H1 (cell line): ENCODE results near the gene PLXDC2. TPM values are rescaled to one million over a fixed set of nuclear protein-coding genes. Genes with fewer than 3 reads are reported as not detected.

Experiments
- CTCF ChIA-PET: fragments of 300-600 bp; sonication (Branson Sonifier 250); formaldehyde crosslinking; loops from one replicate; lab custom pipeline; 2021; ENCODE audit not compliant: partially characterized antibody; lab: Charles Lee
- POLR2A ChIA-PET: fragments of 300-600 bp; sonication (Branson Sonifier 250); formaldehyde crosslinking; loops from one replicate; lab custom pipeline; 2021; ENCODE audit warnings: inconsistent platforms; ENCODE audit not compliant: partially characterized antibody; lab: Charles Lee
- DNase-seq, 2 experiments: peaks; one replicate each; pipeline versions ENCODE4 v3.0.0 to v3.0.0-alpha.2; 2010 to 2022; ENCODE audit warnings: low spot score in 2 of 2, low read depth in 1 of 2, mixed read lengths in 1 of 2
- FAIRE-seq: peaks from 2 replicates; lab custom pipeline; 2011; peaks lifted over from hg19 to GRCh38; lab: Jason Lieb, UNC
- H2AFZ ChIP-seq: 2 replicates; pipeline ENCODE4 v1.8.1; 2012; ENCODE audit warnings: low read length, inconsistent platforms
- H2AK5ac ChIP-seq: 2 replicates; pipeline ENCODE4 v1.6.1; 2013; ENCODE audit warnings: low read depth, low read length
- H2BK120ac ChIP-seq: replicated peaks from 2 replicates; pipeline ENCODE3; 2013; ENCODE audit warnings: low read depth, low read length, inconsistent platforms
- H2BK12ac ChIP-seq: 2 replicates; pipeline ENCODE4 v1.6.1; 2013; ENCODE audit warnings: low read depth, low read length
- H2BK15ac ChIP-seq: 2 replicates; pipeline ENCODE4 v1.6.1; 2013; ENCODE audit warnings: low read length
- H2BK20ac ChIP-seq: 2 replicates; pipeline ENCODE4 v1.6.1; 2013; ENCODE audit warnings: low read length
- H2BK5ac ChIP-seq: 2 replicates; pipeline ENCODE4 v1.6.1; 2013; ENCODE audit warnings: low read depth, low read length
- H3K14ac ChIP-seq: 2 replicates; pipeline ENCODE4 v1.6.1; 2013; ENCODE audit warnings: inconsistent platforms; ENCODE audit not compliant: insufficient read length
- H3K18ac ChIP-seq: 2 replicates; pipeline ENCODE4 v1.6.1; 2013; ENCODE audit warnings: low read length; ENCODE audit errors: extremely low read depth
- H3K23ac ChIP-seq: 2 replicates; pipeline ENCODE4 v1.6.1; 2013; ENCODE audit warnings: inconsistent platforms; ENCODE audit not compliant: insufficient read length
- H3K23me2 ChIP-seq: 2 replicates; pipeline ENCODE4 v1.6.1; 2013; ENCODE audit warnings: low read depth, low read length
- H3K27ac ChIP-seq: 2 replicates; pipeline ENCODE4 v1.6.1; 2011; ENCODE audit warnings: low read depth, low read length, inconsistent platforms
- H3K27me3 ChIP-seq, 4 experiments: replicated peaks in 1 of 4; 1 replicate in 1 of 4; 2 replicates in 3 of 4; pipeline versions ENCODE4 v1.6.1 to v1.8.1; 2011 to 2013; ENCODE audit warnings: low read length in 3 of 4, mild to moderate bottlenecking in 3 of 4, inconsistent platforms in 2 of 4, mixed read lengths in 2 of 4, moderate library complexity in 1 of 4; ENCODE audit not compliant: control insufficient read depth in 3 of 4, insufficient read depth in 3 of 4; ENCODE audit errors: extremely low read depth in 1 of 4
- H3K36me3 ChIP-seq, 4 experiments: 2 replicates each; pipeline versions ENCODE4 v1.6.1 to v1.8.1; 2011 to 2013; ENCODE audit warnings: mild to moderate bottlenecking in 4 of 4, low read length in 3 of 4, moderate library complexity in 2 of 4, control low read depth in 1 of 4, inconsistent platforms in 1 of 4; ENCODE audit not compliant: insufficient read depth in 4 of 4, control insufficient read depth in 2 of 4
- H3K4ac ChIP-seq: replicated peaks from 2 replicates; pipeline ENCODE3; 2013; ENCODE audit warnings: low read length, low read depth, mixed read lengths, inconsistent platforms; ENCODE audit not compliant: insufficient read length
- H3K4me1 ChIP-seq, 4 experiments: replicated peaks in 1 of 4; 1 replicate in 1 of 4; 2 replicates in 3 of 4; pipeline versions ENCODE4 v1.6.1 to v1.8.1; 2011 to 2013; ENCODE audit warnings: low read length in 3 of 4, inconsistent platforms in 2 of 4, mixed read lengths in 1 of 4; ENCODE audit not compliant: insufficient read depth in 4 of 4, control insufficient read depth in 3 of 4
- H3K4me2 ChIP-seq, 2 experiments: 2 replicates each; pipeline versions ENCODE4 v1.6.1 to v1.8.1; 2011 to 2013; ENCODE audit warnings: low read depth in 2 of 2, low read length in 2 of 2, control low read depth in 1 of 2, inconsistent platforms in 1 of 2, mild to moderate bottlenecking in 1 of 2; ENCODE audit not compliant: insufficient read depth in 1 of 2
- H3K4me3 ChIP-seq, 4 experiments: fragments of 200-600, 300-600 bp in 1 of 4; sonication (generic), shearing (Covaris generic), sonication (Bioruptor Twin) in 1 of 4; 2 replicates each; pipeline versions ENCODE4 v1.5.1 to v1.8.1; 2011 to 2016; ENCODE audit warnings: low read length in 4 of 4, low read depth in 3 of 4, control low read depth in 2 of 4, inconsistent platforms in 2 of 4, mild to moderate bottlenecking in 2 of 4, mixed read lengths in 1 of 4, moderate library complexity in 1 of 4; ENCODE audit not compliant: insufficient read depth in 2 of 4; ENCODE audit errors: extremely low read depth in 1 of 4
- H3K56ac ChIP-seq: replicated peaks from 2 replicates; pipeline ENCODE3; 2013; ENCODE audit warnings: low read depth, mild to moderate bottlenecking, mixed read lengths, low read length, inconsistent platforms; ENCODE audit not compliant: insufficient read length
- H3K79me1 ChIP-seq: 2 replicates; pipeline ENCODE4 v1.6.1; 2013; ENCODE audit warnings: low read depth, low read length, control low read depth
- H3K79me2 ChIP-seq, 2 experiments: 2 replicates each; pipeline versions ENCODE4 v1.6.1 to v1.8.1; 2012 to 2013; ENCODE audit warnings: low read length in 2 of 2, mild to moderate bottlenecking in 2 of 2, inconsistent platforms in 1 of 2; ENCODE audit not compliant: insufficient read depth in 2 of 2, control insufficient read depth in 1 of 2
- H3K9ac ChIP-seq, 4 experiments: replicated peaks in 1 of 4; 1 replicate in 1 of 4; 2 replicates in 3 of 4; pipeline versions ENCODE4 v1.6.1 to v1.8.1; 2011 to 2013; ENCODE audit warnings: low read depth in 3 of 4, low read length in 3 of 4, control low read depth in 2 of 4, mild to moderate bottlenecking in 2 of 4, moderate library complexity in 2 of 4, inconsistent platforms in 1 of 4; ENCODE audit errors: extremely low read depth in 1 of 4
- H3K9me3 ChIP-seq, 2 experiments: 2 replicates each; pipeline versions ENCODE4 v1.6.1 to v1.8.1; 2012 to 2013; ENCODE audit warnings: mild to moderate bottlenecking in 2 of 2, moderate library complexity in 2 of 2, control low read depth in 1 of 2, inconsistent platforms in 1 of 2, low read depth in 1 of 2, low read length in 1 of 2, mixed read lengths in 1 of 2; ENCODE audit not compliant: insufficient read depth in 2 of 2
- H4K20me1 ChIP-seq, 2 experiments: replicated peaks in 1 of 2; 2 replicates each; pipeline versions ENCODE3 to v1.8.1; 2011 to 2013; ENCODE audit warnings: inconsistent platforms in 2 of 2, low read length in 2 of 2, mild to moderate bottlenecking in 1 of 2; ENCODE audit not compliant: insufficient read depth in 2 of 2, control insufficient read depth in 1 of 2
- H4K5ac ChIP-seq: 2 replicates; pipeline ENCODE4 v1.6.1; 2013; ENCODE audit warnings: low read length, low read depth, mixed read lengths, inconsistent platforms; ENCODE audit not compliant: insufficient read length
- H4K8ac ChIP-seq: 2 replicates; pipeline ENCODE4 v1.8.0; 2013; ENCODE audit warnings: mild to moderate bottlenecking, moderate library complexity, low read length, inconsistent platforms; ENCODE audit not compliant: insufficient read depth; ENCODE audit errors: extremely low read depth
- H4K91ac ChIP-seq: replicated peaks from 2 replicates; pipeline ENCODE3; 2013; ENCODE audit warnings: low read length, mixed read lengths, inconsistent platforms; ENCODE audit not compliant: insufficient read length
- KDM5A ChIP-seq: fragments of 200-600 bp; IDR thresholded peaks from 2 replicates; pipeline ENCODE4 v1.7.1; 2012; ENCODE audit warnings: mild to moderate bottlenecking, low read length, inconsistent platforms, mixed read lengths
- RFX5 ChIP-seq: IDR thresholded peaks from 2 replicates; pipeline ENCODE4 v1.6.1; 2011; ENCODE audit warnings: low read depth, low read length, improper control_type of control experiment, borderline replicate concordance
- ZNF274 ChIP-seq: IDR thresholded peaks from 2 replicates; pipeline ENCODE4 v1.7.0; 2012; ENCODE audit warnings: low read length, borderline replicate concordance; ENCODE audit errors: extremely low read depth
- WGBS, 2 experiments: shearing (Covaris generic) in 1 of 2; methylation state at CpG; one replicate each; pipeline versions ENCODE4 v1.1.6 to v1.1.7; 2013 to 2015; ENCODE audit warnings: low lambda C conversion rate in 2 of 2, mixed read lengths in 2 of 2, inconsistent platforms in 1 of 2, low coverage in 1 of 2, missing lambda C conversion rate in 1 of 2; ENCODE audit not compliant: insufficient replicate concordance in 2 of 2, insufficient coverage in 1 of 2, insufficient read length in 1 of 2; ENCODE audit errors: extremely low coverage in 1 of 2, missing lambda C conversion rate in 1 of 2; 5-methylcytosine and 5-hydroxymethylcytosine counted together
- polyA plus RNA-seq, 7 experiments: library from polyadenylated mRNA; depleted of rRNA in 3 of 7; stranded (reverse) in 5 of 7; unstranded in 2 of 7; fragments of >200 nt in 5 of 7; fragments of 200-250 nt in 2 of 7; gene quantifications; 1 replicate in 5 of 7; 2 replicates in 1 of 7; 4 replicates in 1 of 7; pipeline versions ENCODE4 v1.2.1 to v1.2.3, GENCODE V29; 2011 to 2013; ENCODE audit warnings: missing spikeins in 2 of 7, mixed read lengths in 2 of 7
- total RNA-seq: library from RNA; stranded (reverse); fragmentation: NEBNext Ultra II Directional; extraction: Animal tissue kit (Norgen Biotek cat#: 25700); gene quantifications from 2 replicates; pipeline ENCODE4 v1.2.1, GENCODE V29; 2021

The PLXDC2 gene
- total and polyA plus RNA-seq, 2 of the 8 experiments (the other 6 are each of a cell fraction or from before 2014, with no cell fraction given) = 23.0 to 40.5 TPM

- FAIRE-seq = no peak
- no peaks in the 10 kb centered on the region; a peak in 1 of 7 replicates for H3K27me3 ChIP-seq
- H3K4me1 ChIP-seq = no peaks in the 10 kb centered on the region
- no peak overlapping the region for H3K27ac ChIP-seq
- no peak overlapping the region for H4K91ac ChIP-seq
- no peak overlapping the region for H3K4me2 ChIP-seq
- DNase-seq = no peak
- no peak overlapping the region for H2BK12ac ChIP-seq
- no peaks in the 10 kb centered on the region for H3K79me1 ChIP-seq
- no peak overlapping the region for H2AFZ ChIP-seq
- no peaks in the 10 kb centered on the region for H3K23me2 ChIP-seq
- ChIA-PET POLR2A (no interaction called here), CTCF (interaction anchor here (0.6 kb wide), 1 partner anchor 27 kb away, joined by 3 read pairs; no protein-coding TSS in a partner anchor)
- no peak overlapping the region for H3K14ac ChIP-seq
- no peak overlapping the region for H2AK5ac ChIP-seq
- no peak overlapping the region for H4K5ac ChIP-seq
- no peaks in the 10 kb centered on the region for H4K20me1 ChIP-seq
- H2BK120ac ChIP-seq = no peak overlapping the region
- H2BK15ac ChIP-seq = no peak overlapping the region
- H3K18ac ChIP-seq = no peak overlapping the region
- H3K23ac ChIP-seq = no peak overlapping the region
- H3K36me3 ChIP-seq = no peaks in the 10 kb centered on the region
- peaks cover 20% of the 10 kb centered on the region in 2 experiments; a peak in 2 of 4 replicates for H3K9me3 ChIP-seq
- no peak overlapping the region for H4K8ac ChIP-seq
- no peak overlapping the region for H3K56ac ChIP-seq
- no peaks in the 10 kb centered on the region for H3K79me2 ChIP-seq
- H3K4ac ChIP-seq = no peak overlapping the region
- H2BK5ac ChIP-seq = no peak overlapping the region
- no peak for TF ChIP-seq KDM5A
- no peak for TF ChIP-seq ZNF274
- no peak for TF ChIP-seq RFX5
- H2BK20ac ChIP-seq = no peak overlapping the region
- WGBS, 2 experiments = 81% methylated on average over 3 of the region's 3 CpGs; no CpG with 5 or more reads in 1 of the 2 experiments
- no peak overlapping the region for H3K9ac ChIP-seq
- no peak overlapping the region for H3K4me3 ChIP-seq
Measured at GRCh38 chr10:20313665-20314064, 497.4 kb downstream of the PLXDC2 start.
